ENCODE measurements around the gene POLN. TPM values are rescaled to one million over a fixed set of nuclear protein-coding genes. Genes with fewer than 3 reads are reported as not detected.

Gene POLN
- total and polyA plus RNA-seq, 2 experiments from 2014 or later: 1.8 to 4.0 TPM

- Mint-ChIP-seq H3K4me1 (peaks cover 15% of the 10 kb centered on the region), H3K9me3 (no peaks in the 10 kb centered on the region), H3K27me3 (ENCODE audit: insufficient read depth, low read depth, poor library complexity) (peaks cover 7% of the 10 kb centered on the region), H3K4me3 (no peak overlapping the region; the same call in 2 of the 3 replicates), H3K27ac (no peak overlapping the region), H3K36me3 (ENCODE audit: low read depth) (no peaks in the 10 kb centered on the region; the same call in 2 of the 3 replicates)
- Histone ChIP-seq H3K9me2 (ENCODE audit: insufficient read depth) (no peaks in the 10 kb centered on the region), H3K79me2 (replicated peaks; ENCODE audit: insufficient read depth) (no peaks in the 10 kb centered on the region), H4K20me1 (replicated peaks; ENCODE audit: insufficient read depth) (no peaks in the 10 kb centered on the region), H3K4me3 (no peak overlapping the region), H3K27ac (ENCODE audit: low read depth) (no peak overlapping the region), H3K4me1 (ENCODE audit: insufficient read depth) (peaks cover 5% of the 10 kb centered on the region; the same call in 1 of the 2 replicates), H3K36me3 (ENCODE audit: insufficient read depth) (no peaks in the 10 kb centered on the region), H3K27me3 (ENCODE audit: insufficient read depth) (no peaks in the 10 kb centered on the region), H3K4me2 (no peak overlapping the region), H2AFZ (no peak overlapping the region), H3F3A (replicated peaks; ENCODE audit: low read depth) (no peaks in the 10 kb centered on the region)
- DNase-seq (ENCODE audit: low spot score): no peak
- ATAC-seq: no peak
- TF ChIP-seq JUNB (IDR thresholded peaks at IDR 0.05; ENCODE audit: unreplicated experiment) (no peak), ZNF331 (CRISPR knock-in tag; IDR thresholded peaks at IDR 0.05; ENCODE audit: low read depth) (no peak), NANOG (IDR thresholded peaks at IDR 0.05; ENCODE audit: borderline replicate concordance) (no peak), STAT1 (IDR thresholded peaks at IDR 0.05; ENCODE audit: unreplicated experiment) (no peak), CTCF (conservative IDR thresholded peaks at IDR 0.05; ENCODE audit: low read depth in 2 of 2) (no peak), EZH2 (IDR thresholded peaks at IDR 0.05; ENCODE audit: low read depth, unreplicated experiment) (no peak), REST (IDR thresholded peaks at IDR 0.05; ENCODE audit: unreplicated experiment) (no peak), ZNF462 (CRISPR knock-in tag; IDR thresholded peaks at IDR 0.05) (no peak), POLR2AphosphoS5 (IDR thresholded peaks at IDR 0.05; ENCODE audit: low read depth) (no peak), CREB1 (CRISPR knock-in tag; IDR thresholded peaks at IDR 0.05; ENCODE audit: low read depth) (no peak), ZNF114 (CRISPR knock-in tag; IDR thresholded peaks at IDR 0.05) (no peak), ETS1 (IDR thresholded peaks at IDR 0.05) (no peak), EZH2phosphoT487 (IDR thresholded peaks at IDR 0.05; ENCODE audit: unreplicated experiment) (no peak)
Observed at GRCh38 chr4:2256781-2257191, 14.9 kb upstream of the POLN start.
